GM23248 (cell line): ENCODE measurements around the gene HLA-E. TPM values are rescaled to one million over a fixed set of nuclear protein-coding genes. Genes with fewer than 3 reads are reported as not detected.

Experiments
- DNase-seq: peaks from one replicate; pipeline ENCODE4 v3.0.0-alpha.2; 2015
- H2AFZ ChIP-seq: fragments of 200-600 bp; sonication (generic); 2 replicates; pipeline ENCODE4 v1.6.1; 2016; ENCODE audit warnings: antibody characterized with exemption
- H3F3A ChIP-seq: fragments of 200-600 bp; sonication (generic); 2 replicates; pipeline ENCODE4 v1.6.1; 2016; ENCODE audit warnings: mild to moderate bottlenecking, antibody characterized with exemption, mixed run types; ENCODE audit not compliant: insufficient read depth
- H3K27ac ChIP-seq: fragments of 200-600 bp; sonication (generic); 2 replicates; pipeline ENCODE4 v1.5.1; 2016; ENCODE audit warnings: mild to moderate bottlenecking
- H3K27me3 ChIP-seq: fragments of 200-600 bp; sonication (generic); replicated peaks from 2 replicates; pipeline ENCODE4 v1.6.1; 2016; ENCODE audit warnings: mild to moderate bottlenecking; ENCODE audit not compliant: insufficient read depth
- H3K36me3 ChIP-seq: fragments of 200-600 bp; sonication (generic); 2 replicates; pipeline ENCODE4 v1.6.1; 2016; ENCODE audit warnings: low read depth, mild to moderate bottlenecking
- H3K4me1 ChIP-seq: fragments of 200-600 bp; sonication (generic); 2 replicates; pipeline ENCODE4 v1.6.1; 2016; ENCODE audit warnings: mild to moderate bottlenecking; ENCODE audit not compliant: insufficient read depth
- H3K4me2 ChIP-seq: fragments of 200-600 bp; sonication (generic); one replicate; pipeline ENCODE4 v1.6.1; 2016; ENCODE audit warnings: mild to moderate bottlenecking; ENCODE audit not compliant: unreplicated experiment
- H3K4me3 ChIP-seq: fragments of 200-600 bp; sonication (generic); 2 replicates; pipeline ENCODE4 v1.5.1; 2016; ENCODE audit warnings: mild to moderate bottlenecking
- H3K79me2 ChIP-seq: fragments of 200-600 bp; sonication (generic); 2 replicates; pipeline ENCODE4 v1.6.1; 2016; ENCODE audit warnings: mild to moderate bottlenecking; ENCODE audit not compliant: insufficient read depth
- H3K9ac ChIP-seq: fragments of 200-600 bp; sonication (generic); 2 replicates; pipeline ENCODE4 v1.6.1; 2016; ENCODE audit warnings: mild to moderate bottlenecking
- H3K9me2 ChIP-seq: fragments of 200-600 bp; sonication (generic); 2 replicates; pipeline ENCODE4 v1.6.1; 2016; ENCODE audit warnings: mixed run types, mild to moderate bottlenecking, moderate library complexity; ENCODE audit not compliant: insufficient read depth
- H3K9me3 ChIP-seq: fragments of 200-600 bp; sonication (generic); one replicate; pipeline ENCODE4 v1.6.1; 2017; ENCODE audit warnings: low read depth
- H4K20me1 ChIP-seq: fragments of 200-600 bp; sonication (generic); 2 replicates; pipeline ENCODE4 v1.6.0; 2016; ENCODE audit not compliant: insufficient read depth
- EZH2 ChIP-seq: fragments of 200-600 bp; sonication (generic); IDR thresholded peaks from 2 replicates; pipeline ENCODE4 v1.6.1; 2018; ENCODE audit warnings: antibody characterized with exemption, mild to moderate bottlenecking; ENCODE audit not compliant: insufficient read depth, poor library complexity, severe bottlenecking
- EZH2phosphoT487 ChIP-seq: fragments of 200-600 bp; sonication (generic); IDR thresholded peaks from 2 replicates; pipeline ENCODE4 v1.6.1; 2018; ENCODE audit warnings: antibody characterized with exemption, moderate library complexity, mild to moderate bottlenecking, low read depth; ENCODE audit not compliant: insufficient read depth
- WGBS, 2 experiments: methylation state at CpG; one replicate each; pipeline ENCODE4 v1.1.6; 2015 to 2017; ENCODE audit warnings: low lambda C conversion rate in 2 of 2, low coverage in 1 of 2; ENCODE audit errors: missing lambda C conversion rate in 2 of 2; 5-methylcytosine and 5-hydroxymethylcytosine counted together
- in situ Hi-C: fragments of 300-500 bp; cut with MboI; formaldehyde crosslinking; loops from 2 replicates; pipeline ENCODE4 v1.15.0; 2020
- polyA plus RNA-seq: library from polyadenylated mRNA; unstranded; fragments of >200 nt; fragmentation: Nextera tagmentation; extraction: Ambion mirVana; gene quantifications from 2 replicates; pipeline ENCODE4 v1.2.1, GENCODE V29; 2016
- total RNA-seq: library from RNA; depleted of rRNA; stranded (reverse); fragments of >200 nt; shearing (Covaris generic); gene quantifications from 2 replicates; pipeline ENCODE4 v1.2.3, GENCODE V29; 2014

The HLA-E gene
- total and polyA plus RNA-seq, 2 experiments from 2014 or later: 123 to 190 TPM

- Histone ChIP-seq H3K27ac (no peak overlapping the region), H3K79me2 (no peaks in the 10 kb centered on the region), H3K9me3 (no peaks in the 10 kb centered on the region), H4K20me1 (no peaks in the 10 kb centered on the region), H3K9ac (no peak overlapping the region), H3K9me2 (no peaks in the 10 kb centered on the region), H2AFZ (no peak overlapping the region), H3K4me1 (no peaks in the 10 kb centered on the region), H3K27me3 (peaks cover 98% of the 10 kb centered on the region), H3F3A (no peaks in the 10 kb centered on the region), H3K4me2 (no peak overlapping the region), H3K36me3 (no peaks in the 10 kb centered on the region), H3K4me3 (no peak overlapping the region)
- 29 to 35% methylated on average over 7 of the region's 7 CpGs for WGBS, 2 experiments
- DNase-seq: no peak
- in situ Hi-C loops: no loop called here
- TF ChIP-seq EZH2 (no peak), EZH2phosphoT487 (no peak)
These were observed 26.8 kb upstream of the HLA-E start for GRCh38 chr6:30462482-30462881.

- Histone ChIP-seq H3K9ac (no peak overlapping the region), H3K27me3 (peaks cover 97% of the 10 kb centered on the region), H3K79me2 (no peaks in the 10 kb centered on the region), H4K20me1 (no peaks in the 10 kb centered on the region), H3K4me1 (no peaks in the 10 kb centered on the region), H3K36me3 (no peaks in the 10 kb centered on the region), H3K4me3 (peak overlapping the region; percentile 30; the same call in 1 of the 2 replicates), H3K4me2 (no peak overlapping the region), H2AFZ (0 out of 2 replicates have a peak overlapping the region, but pooled peaks have one; percentile 38), H3K27ac (no peak overlapping the region), H3K9me3 (no peaks in the 10 kb centered on the region), H3F3A (no peaks in the 10 kb centered on the region), H3K9me2 (no peaks in the 10 kb centered on the region)
- peak; percentile 56 for TF ChIP-seq EZH2
- TF ChIP-seq EZH2phosphoT487: no peak
- DNase-seq: no peak
- 26 to 30% methylated on average over 9 of the region's 9 CpGs for WGBS, 2 experiments
- in situ Hi-C loops: no loop called here
These were observed 26.1 kb upstream of the HLA-E start for GRCh38 chr6:30463242-30463641.

GRCh38 chr6:30463651-30464618 lies 25.4 kb upstream of the HLA-E start:
- Histone ChIP-seq H3K27ac (no peak overlapping the region), H3K4me3 (peak overlapping the region; percentile 30), H3K9me2 (no peaks in the 10 kb centered on the region), H3K4me1 (no peaks in the 10 kb centered on the region), H3K4me2 (peak overlapping the region; percentile 55), H3K27me3 (peaks cover 95% of the 10 kb centered on the region), H3F3A (no peaks in the 10 kb centered on the region), H3K9ac (no peak overlapping the region), H3K9me3 (no peaks in the 10 kb centered on the region), H4K20me1 (no peaks in the 10 kb centered on the region), H2AFZ (peak overlapping the region; percentile 38; the same call in 1 of the 2 replicates), H3K36me3 (no peaks in the 10 kb centered on the region), H3K79me2 (no peaks in the 10 kb centered on the region)
- 14% methylated on average over 60 to 63 of the region's 64 CpGs for WGBS, 2 experiments
- in situ Hi-C loops: no loop called here
- peak; percentile 60 for TF ChIP-seq EZH2
- TF ChIP-seq EZH2phosphoT487: no peak
- DNase-seq: peak; percentile 68

GRCh38 chr6:30465595-30466306 lies 23.6 kb upstream of the HLA-E start:
- 11 to 13% methylated on average over 13 of the region's 13 CpGs for WGBS, 2 experiments
- Histone ChIP-seq H3K9me2 (no peaks in the 10 kb centered on the region), H3K4me2 (no peak overlapping the region), H3K4me3 (0 out of 2 replicates have a peak overlapping the region, but pooled peaks have one; percentile 40), H4K20me1 (no peaks in the 10 kb centered on the region), H2AFZ (no peak overlapping the region), H3K27ac (no peak overlapping the region), H3F3A (no peaks in the 10 kb centered on the region), H3K79me2 (no peaks in the 10 kb centered on the region), H3K4me1 (no peaks in the 10 kb centered on the region), H3K9me3 (no peaks in the 10 kb centered on the region), H3K9ac (no peak overlapping the region), H3K36me3 (no peaks in the 10 kb centered on the region), H3K27me3 (peaks cover 97% of the 10 kb centered on the region)
- in situ Hi-C loops: no loop called here
- DNase-seq: peak; percentile 18
- TF ChIP-seq EZH2: no peak
- TF ChIP-seq EZH2phosphoT487: 0 out of 2 replicates have a peak, but pooled peaks have one; percentile 30
